K562 (cell line): Measurements from ENCODE around the gene SV2C. TPM values are rescaled to one million over a fixed set of nuclear protein-coding genes. Genes with fewer than 3 reads are reported as not detected.

Experiments used
- ATAC-seq: fragments of 200-7000 bp; cut with Tn5 transposase; 3 replicates; pipeline ENCODE4 v1.9.1; 2020; ENCODE audit warnings: moderate library complexity
- BruUV-seq: library from RNA; stranded (reverse); fragments of 400-500 nt; replicated peaks from 2 replicates; lab custom pipeline; 2021; lab: Mats Ljungman, UMichigan
- CTCF ChIA-PET: fragments of 300-600 bp; formaldehyde crosslinking; extraction: SDS; loops from one replicate; lab custom pipeline; 2021; ENCODE audit warnings: low intra/inter-chr PET ratio; lab: Yijun Ruan, JAX
- POLR2A ChIA-PET: fragments of 300-600, 350-650 bp; sonication (Branson Sonifier 250); formaldehyde crosslinking; extraction: SDS; loops from one replicate; lab custom pipeline; 2021; ENCODE audit warnings: antibody characterized with exemption, inconsistent platforms; lab: Yijun Ruan, JAX
- DNase-seq, 4 experiments: peaks; one replicate each; pipeline versions ENCODE4 v3.0.0 to v3.0.0-alpha.2; 2011 to 2018; ENCODE audit warnings: low spot score in 3 of 4, mixed read lengths in 3 of 4; ENCODE audit errors: extremely low read depth in 1 of 4
- FAIRE-seq: peaks from 2 replicates; lab custom pipeline; 2011; peaks lifted over from hg19 to GRCh38; lab: Jason Lieb, UNC
- H2AFZ ChIP-seq: 2 replicates; pipeline ENCODE4 v1.6.0; 2011; ENCODE audit warnings: low read depth, low read length, control low read depth, inconsistent platforms
- H3K27ac ChIP-seq: fragments of 200-600 bp; 3 replicates; pipeline ENCODE4 v1.8.0; 2011; ENCODE audit warnings: low read depth, mild to moderate bottlenecking, control low read depth, inconsistent platforms, low read length, moderate library complexity, mixed read lengths; ENCODE audit errors: extremely low read depth
- H3K27me3 ChIP-seq, 2 experiments: fragments of 300-600 bp in 1 of 2; 2 replicates in 1 of 2; 3 replicates in 1 of 2; pipeline versions ENCODE4 v1.6.0 to v1.8.0; 2011; ENCODE audit warnings: inconsistent platforms in 2 of 2, low read length in 2 of 2, mild to moderate bottlenecking in 1 of 2, mixed read lengths in 1 of 2, moderate library complexity in 1 of 2; ENCODE audit not compliant: control insufficient read depth in 2 of 2, insufficient read depth in 2 of 2
- H3K36me3 ChIP-seq: fragments of 300-600 bp; 3 replicates; pipeline ENCODE4 v1.8.0; 2011; ENCODE audit warnings: mild to moderate bottlenecking, low read length, inconsistent platforms; ENCODE audit not compliant: control insufficient read depth, insufficient read depth
- H3K4me1 ChIP-seq, 2 experiments: fragments of 200-600 bp in 1 of 2; replicated peaks in 1 of 2; 2 replicates in 1 of 2; 3 replicates in 1 of 2; pipeline versions ENCODE4 v1.5.1 to v1.8.0; 2011; ENCODE audit warnings: inconsistent platforms in 2 of 2, low read length in 2 of 2, mild to moderate bottlenecking in 1 of 2, mixed read lengths in 1 of 2, moderate library complexity in 1 of 2; ENCODE audit not compliant: control insufficient read depth in 2 of 2, insufficient read depth in 2 of 2
- H3K4me2 ChIP-seq: 2 replicates; pipeline ENCODE4 v1.6.1; 2011; ENCODE audit warnings: low read length, control low read depth, inconsistent platforms, mixed read lengths; ENCODE audit not compliant: insufficient read depth
- H3K4me3 ChIP-seq: fragments of 200-600 bp; sonication (generic), shearing (Covaris generic); 2 replicates; pipeline ENCODE4 v1.5.1; 2016; ENCODE audit warnings: control low read depth, inconsistent platforms
- H3K79me2 ChIP-seq: fragments of 200-600 bp; 3 replicates; pipeline ENCODE4 v1.8.0; 2011; ENCODE audit warnings: low read length, inconsistent platforms; ENCODE audit not compliant: control insufficient read depth, insufficient read depth
- H3K9ac ChIP-seq, 2 experiments: 2 replicates each; pipeline versions ENCODE4 v1.6.0 to v1.6.1; 2011; ENCODE audit warnings: low read depth in 2 of 2, low read length in 2 of 2, control low read depth in 1 of 2, inconsistent platforms in 1 of 2, mild to moderate bottlenecking in 1 of 2, mixed read lengths in 1 of 2; ENCODE audit not compliant: insufficient read depth in 1 of 2
- H3K9me1 ChIP-seq: one replicate; pipeline ENCODE4 v1.6.0; 2011; ENCODE audit warnings: inconsistent platforms, mild to moderate bottlenecking, low read length, moderate library complexity; ENCODE audit not compliant: control insufficient read depth, insufficient read depth
- H3K9me3 ChIP-seq: replicated peaks from 2 replicates; pipeline ENCODE4 v1.5.1; 2011; ENCODE audit warnings: low read depth, low read length, inconsistent platforms; ENCODE audit not compliant: control insufficient read depth, insufficient read depth
- H4K20me1 ChIP-seq: replicated peaks from 2 replicates; pipeline ENCODE4 v1.6.1; 2011; ENCODE audit warnings: low read length, inconsistent platforms, mixed read lengths; ENCODE audit not compliant: control insufficient read depth, insufficient read depth
- CBFB ChIP-seq: sonication (generic); formaldehyde crosslinking; IDR thresholded peaks from 2 replicates; pipeline ENCODE4 v1.4.0; 2020; ENCODE audit warnings: mild to moderate bottlenecking, missing genetic modification reagents
- MXI1 ChIP-seq: IDR thresholded peaks from 2 replicates; pipeline ENCODE4 v1.6.1; 2011; ENCODE audit warnings: low read depth, mild to moderate bottlenecking, improper control_type of control experiment, low read length
- POLR2AphosphoS5 ChIP-seq: IDR thresholded peaks from 2 replicates; pipeline ENCODE4 v1.6.1; 2011; ENCODE audit warnings: mild to moderate bottlenecking, low read depth, low read length, moderate library complexity; ENCODE audit not compliant: control insufficient read depth, insufficient read depth
- RUNX1 ChIP-seq: sonication (generic); IDR thresholded peaks from 2 replicates; pipeline ENCODE4 v1.6.1; 2016; ENCODE audit warnings: antibody characterized with exemption, low read depth
- ZNF232 ChIP-seq: sonication (generic); formaldehyde crosslinking; IDR thresholded peaks from 2 replicates; pipeline ENCODE4 v1.8.0; 2022; ENCODE audit warnings: mild to moderate bottlenecking, missing genetic modification reagents
- WGBS: fragments of 100-300 bp; shearing (Covaris generic); methylation state at CpG from one replicate; pipeline ENCODE4 v1.1.6; 2016; ENCODE audit warnings: low coverage, mixed read lengths; ENCODE audit not compliant: insufficient coverage; ENCODE audit errors: missing lambda C conversion rate; 5-methylcytosine and 5-hydroxymethylcytosine counted together
- in situ Hi-C: fragments of 300-500 bp; cut with MboI; formaldehyde crosslinking; loops from 4 replicates; pipeline ENCODE4 v1.15.0; 2018; ENCODE audit warnings: inconsistent platforms, mixed read lengths
- intact Hi-C: fragments of 100-400 bp; cut with micrococcal nuclease; formaldehyde crosslinking; loops from 2 replicates; pipeline ENCODE4 v1.14.2; 2022
- polyA plus RNA-seq, 8 experiments: library from polyadenylated mRNA; depleted of rRNA in 4 of 8; stranded (reverse) in 5 of 8; unstranded in 3 of 8; fragments of >200 nt; fragmentation: Nextera tagmentation in 2 of 8; fragmentation: Illumina TruSeq in 1 of 8; extraction: Ambion mirVana in 2 of 8; extraction: Trizol in 1 of 8; gene quantifications; 2 replicates each; pipeline versions ENCODE4 v1.2.1 to v1.2.3, GENCODE V29; 2011 to 2014; ENCODE audit warnings: inconsistent platforms in 1 of 8, missing spikeins in 1 of 8
- total RNA-seq, 7 experiments: library from RNA; depleted of rRNA in 6 of 7; stranded (reverse); fragments of >200 nt in 6 of 7; fragmentation: Illumina TruSeq in 2 of 7; extraction: Trizol in 2 of 7; gene quantifications; 2 replicates each; pipeline versions ENCODE4 v1.2.1 to v1.2.3, GENCODE V29; 2011 to 2021; ENCODE audit warnings: low replicate concordance in 1 of 7
- TF ChIP-seq, protein P1 (sequence below): IDR thresholded peaks from 2 replicates; pipeline ENCODE4 v1.6.1; 2011; ENCODE audit not compliant: insufficient read length; ENCODE audit errors: extremely low read depth
- TF ChIP-seq, protein P2 (sequence below), 3 experiments: fragments of 200-800 bp in 1 of 3; fragments of 250-450 bp in 1 of 3; fragments of 450-650 bp in 1 of 3; sonication (Bioruptor Pico) in 1 of 3; sonication (Bioruptor generic) in 1 of 3; formaldehyde crosslinking in 1 of 3; IDR thresholded peaks; 2 replicates each; pipeline versions ENCODE4 v1.6.1 to v1.8.0; 2016 to 2022; ENCODE audit warnings: mild to moderate bottlenecking in 2 of 3, missing genetic modification characterization in 2 of 3, missing compliant biosample characterization in 1 of 3, moderate library complexity in 1 of 3
- TF ChIP-seq, protein P3 (sequence below), 3 experiments: IDR thresholded peaks in 2 of 3; conservative IDR thresholded peaks in 1 of 3; 2 replicates each; pipeline ENCODE4 v1.5.1; 2011 to 2012; ENCODE audit warnings: low read length in 3 of 3, mild to moderate bottlenecking in 3 of 3, control low read depth in 2 of 3, improper control_type of control experiment in 1 of 3, inconsistent platforms in 1 of 3, low read depth in 1 of 3, mixed read lengths in 1 of 3, moderate library complexity in 1 of 3; ENCODE audit not compliant: insufficient read depth in 2 of 3
- TF ChIP-seq, protein P4 (sequence below): fragments of 250-450 bp; sonication (Bioruptor Pico); IDR thresholded peaks from 2 replicates; pipeline ENCODE4 v1.8.0; 2021; ENCODE audit warnings: mild to moderate bottlenecking, moderate library complexity
- TF ChIP-seq, protein P5 (sequence below): sonication (generic); formaldehyde crosslinking; IDR thresholded peaks from 2 replicates; pipeline ENCODE4 v1.8.1; 2023; ENCODE audit warnings: mild to moderate bottlenecking, missing genetic modification reagents

Gene SV2C
- total and polyA plus RNA-seq, 9 of the 15 experiments (the other 6 are each of a cell fraction or from before 2014, with no cell fraction given), result 0.05 TPM; not detected in 8

DNA sequence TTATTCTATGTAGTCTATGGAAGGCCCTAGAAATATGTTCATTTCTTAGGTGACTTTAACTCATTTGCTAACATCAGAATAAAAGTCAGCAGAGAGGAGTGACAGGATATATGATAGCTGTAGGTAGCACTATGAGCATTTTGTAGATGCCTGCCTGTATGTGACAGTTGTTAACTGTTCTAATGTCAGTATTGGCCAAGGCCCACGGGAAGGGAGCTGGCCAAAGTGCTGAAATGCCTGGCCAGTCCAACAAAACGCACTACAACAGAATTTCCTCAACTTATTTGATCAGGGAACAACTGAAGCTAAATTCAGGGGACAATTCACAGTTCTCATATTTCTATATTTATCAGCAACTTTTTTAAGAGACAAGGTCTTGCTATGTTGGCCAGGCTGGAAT, 20.8 kb downstream of the SV2C start:
- no peaks in the 10 kb centered on the region; the same call in 1 of the 2 replicates for H4K20me1 ChIP-seq
- H3K4me1 ChIP-seq, result no peaks in the 10 kb centered on the region
- H3K79me2 ChIP-seq, result no peaks in the 10 kb centered on the region
- no TSS peak for BruUV-seq
- CTCF ChIA-PET, result no interaction called here
- no peak overlapping the region for H2AFZ ChIP-seq
- in situ Hi-C loops (no loop called here), intact Hi-C loops (no loop called here)
- FAIRE-seq (peak; percentile 49), ATAC-seq (peak; percentile 53; the same call in 2 of the 3 replicates), DNase-seq (peak in 2 of 4 experiments; percentile 27 to 41)
- H3K4me2 ChIP-seq, result no peak overlapping the region
- POLR2A ChIA-PET, result interaction anchor here (0.9 to 1.1 kb wide), 4 partner anchors 11 to 181 kb away, joined by 3 to 4 read pairs (median 3); no protein-coding TSS in a partner anchor
- 0% methylated on average over 2 of the region's 2 CpGs for WGBS
- H3K9me3 ChIP-seq, result no peaks in the 10 kb centered on the region
- no peaks in the 10 kb centered on the region for H3K9me1 ChIP-seq
- H3K9ac ChIP-seq, result no peak overlapping the region
- H3K36me3 ChIP-seq, result no peaks in the 10 kb centered on the region
- no peaks in the 10 kb centered on the region for H3K27me3 ChIP-seq
- no peak overlapping the region for H3K4me3 ChIP-seq
- H3K27ac ChIP-seq, result no peak overlapping the region
- no peak for TF ChIP-seq MXI1
- no peak for TF ChIP-seq CBFB (CRISPR knock-in tag)
- TF ChIP-seq, protein P1, sequence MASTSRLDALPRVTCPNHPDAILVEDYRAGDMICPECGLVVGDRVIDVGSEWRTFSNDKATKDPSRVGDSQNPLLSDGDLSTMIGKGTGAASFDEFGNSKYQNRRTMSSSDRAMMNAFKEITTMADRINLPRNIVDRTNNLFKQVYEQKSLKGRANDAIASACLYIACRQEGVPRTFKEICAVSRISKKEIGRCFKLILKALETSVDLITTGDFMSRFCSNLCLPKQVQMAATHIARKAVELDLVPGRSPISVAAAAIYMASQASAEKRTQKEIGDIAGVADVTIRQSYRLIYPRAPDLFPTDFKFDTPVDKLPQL, result no peak
- TF ChIP-seq, protein P2, sequence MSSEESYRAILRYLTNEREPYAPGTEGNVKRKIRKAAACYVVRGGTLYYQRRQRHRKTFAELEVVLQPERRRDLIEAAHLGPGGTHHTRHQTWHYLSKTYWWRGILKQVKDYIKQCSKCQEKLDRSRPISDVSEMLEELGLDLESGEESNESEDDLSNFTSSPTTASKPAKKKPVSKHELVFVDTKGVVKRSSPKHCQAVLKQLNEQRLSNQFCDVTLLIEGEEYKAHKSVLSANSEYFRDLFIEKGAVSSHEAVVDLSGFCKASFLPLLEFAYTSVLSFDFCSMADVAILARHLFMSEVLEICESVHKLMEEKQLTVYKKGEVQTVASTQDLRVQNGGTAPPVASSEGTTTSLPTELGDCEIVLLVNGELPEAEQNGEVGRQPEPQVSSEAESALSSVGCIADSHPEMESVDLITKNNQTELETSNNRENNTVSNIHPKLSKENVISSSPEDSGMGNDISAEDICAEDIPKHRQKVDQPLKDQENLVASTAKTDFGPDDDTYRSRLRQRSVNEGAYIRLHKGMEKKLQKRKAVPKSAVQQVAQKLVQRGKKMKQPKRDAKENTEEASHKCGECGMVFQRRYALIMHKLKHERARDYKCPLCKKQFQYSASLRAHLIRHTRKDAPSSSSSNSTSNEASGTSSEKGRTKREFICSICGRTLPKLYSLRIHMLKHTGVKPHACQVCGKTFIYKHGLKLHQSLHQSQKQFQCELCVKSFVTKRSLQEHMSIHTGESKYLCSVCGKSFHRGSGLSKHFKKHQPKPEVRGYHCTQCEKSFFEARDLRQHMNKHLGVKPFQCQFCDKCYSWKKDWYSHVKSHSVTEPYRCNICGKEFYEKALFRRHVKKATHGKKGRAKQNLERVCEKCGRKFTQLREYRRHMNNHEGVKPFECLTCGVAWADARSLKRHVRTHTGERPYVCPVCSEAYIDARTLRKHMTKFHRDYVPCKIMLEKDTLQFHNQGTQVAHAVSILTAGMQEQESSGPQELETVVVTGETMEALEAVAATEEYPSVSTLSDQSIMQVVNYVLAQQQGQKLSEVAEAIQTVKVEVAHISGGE (CRISPR knock-in tag; IDR thresholded peaks at IDR 0.05), result no peak
- TF ChIP-seq, protein P3, sequence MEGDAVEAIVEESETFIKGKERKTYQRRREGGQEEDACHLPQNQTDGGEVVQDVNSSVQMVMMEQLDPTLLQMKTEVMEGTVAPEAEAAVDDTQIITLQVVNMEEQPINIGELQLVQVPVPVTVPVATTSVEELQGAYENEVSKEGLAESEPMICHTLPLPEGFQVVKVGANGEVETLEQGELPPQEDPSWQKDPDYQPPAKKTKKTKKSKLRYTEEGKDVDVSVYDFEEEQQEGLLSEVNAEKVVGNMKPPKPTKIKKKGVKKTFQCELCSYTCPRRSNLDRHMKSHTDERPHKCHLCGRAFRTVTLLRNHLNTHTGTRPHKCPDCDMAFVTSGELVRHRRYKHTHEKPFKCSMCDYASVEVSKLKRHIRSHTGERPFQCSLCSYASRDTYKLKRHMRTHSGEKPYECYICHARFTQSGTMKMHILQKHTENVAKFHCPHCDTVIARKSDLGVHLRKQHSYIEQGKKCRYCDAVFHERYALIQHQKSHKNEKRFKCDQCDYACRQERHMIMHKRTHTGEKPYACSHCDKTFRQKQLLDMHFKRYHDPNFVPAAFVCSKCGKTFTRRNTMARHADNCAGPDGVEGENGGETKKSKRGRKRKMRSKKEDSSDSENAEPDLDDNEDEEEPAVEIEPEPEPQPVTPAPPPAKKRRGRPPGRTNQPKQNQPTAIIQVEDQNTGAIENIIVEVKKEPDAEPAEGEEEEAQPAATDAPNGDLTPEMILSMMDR (IDR thresholded peaks at IDR 0.05 in 2 of 3, conservative IDR thresholded peaks at IDR 0.05 in 1 of 3; ENCODE audit: insufficient read depth in 2 of 3, low read depth in 1 of 3, low read length in 3 of 3), result no peak
- TF ChIP-seq, protein P4, sequence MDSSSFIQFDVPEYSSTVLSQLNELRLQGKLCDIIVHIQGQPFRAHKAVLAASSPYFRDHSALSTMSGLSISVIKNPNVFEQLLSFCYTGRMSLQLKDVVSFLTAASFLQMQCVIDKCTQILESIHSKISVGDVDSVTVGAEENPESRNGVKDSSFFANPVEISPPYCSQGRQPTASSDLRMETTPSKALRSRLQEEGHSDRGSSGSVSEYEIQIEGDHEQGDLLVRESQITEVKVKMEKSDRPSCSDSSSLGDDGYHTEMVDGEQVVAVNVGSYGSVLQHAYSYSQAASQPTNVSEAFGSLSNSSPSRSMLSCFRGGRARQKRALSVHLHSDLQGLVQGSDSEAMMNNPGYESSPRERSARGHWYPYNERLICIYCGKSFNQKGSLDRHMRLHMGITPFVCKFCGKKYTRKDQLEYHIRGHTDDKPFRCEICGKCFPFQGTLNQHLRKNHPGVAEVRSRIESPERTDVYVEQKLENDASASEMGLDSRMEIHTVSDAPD (CRISPR knock-in tag), result no peak
- no peak for TF ChIP-seq RUNX1
- no peak for TF ChIP-seq ZNF232 (CRISPR knock-in tag)
- TF ChIP-seq, protein P5, sequence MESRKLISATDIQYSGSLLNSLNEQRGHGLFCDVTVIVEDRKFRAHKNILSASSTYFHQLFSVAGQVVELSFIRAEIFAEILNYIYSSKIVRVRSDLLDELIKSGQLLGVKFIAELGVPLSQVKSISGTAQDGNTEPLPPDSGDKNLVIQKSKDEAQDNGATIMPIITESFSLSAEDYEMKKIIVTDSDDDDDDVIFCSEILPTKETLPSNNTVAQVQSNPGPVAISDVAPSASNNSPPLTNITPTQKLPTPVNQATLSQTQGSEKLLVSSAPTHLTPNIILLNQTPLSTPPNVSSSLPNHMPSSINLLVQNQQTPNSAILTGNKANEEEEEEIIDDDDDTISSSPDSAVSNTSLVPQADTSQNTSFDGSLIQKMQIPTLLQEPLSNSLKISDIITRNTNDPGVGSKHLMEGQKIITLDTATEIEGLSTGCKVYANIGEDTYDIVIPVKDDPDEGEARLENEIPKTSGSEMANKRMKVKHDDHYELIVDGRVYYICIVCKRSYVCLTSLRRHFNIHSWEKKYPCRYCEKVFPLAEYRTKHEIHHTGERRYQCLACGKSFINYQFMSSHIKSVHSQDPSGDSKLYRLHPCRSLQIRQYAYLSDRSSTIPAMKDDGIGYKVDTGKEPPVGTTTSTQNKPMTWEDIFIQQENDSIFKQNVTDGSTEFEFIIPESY (CRISPR knock-in tag), result no peak
- TF ChIP-seq POLR2AphosphoS5, result no peak
